Naive thymus-derived CD4-positive, alpha-beta T cell (primary cell): Measurements from ENCODE around the gene TMEM156. TPM values are rescaled to one million over a fixed set of nuclear protein-coding genes. Genes with fewer than 3 reads are reported as not detected.
"Not testable (repeated sequence)": the region's sequence is repeated elsewhere in the genome, so short reads cannot be mapped to it uniquely, and the experiment has no call there.

Experiments used
- ATAC-seq: fragments of 150-1000 bp; cut with Tn5 transposase; 2 replicates; pipeline ENCODE4 v1.10.0; 2021; ENCODE audit warnings: mild to moderate bottlenecking, moderate library complexity
- CTCF ChIA-PET: fragments of 350-600 bp; sonication (Branson Sonifier 250); formaldehyde crosslinking; loops from one replicate; lab custom pipeline; 2021; ENCODE audit warnings: antibody characterized with exemption; lab: Charles Lee
- POLR2A ChIA-PET: fragments of 350-600 bp; sonication (Branson Sonifier 250); formaldehyde crosslinking; loops from one replicate; lab custom pipeline; 2021; ENCODE audit warnings: antibody characterized with exemption, inconsistent platforms; lab: Charles Lee
- DNase-seq, 9 donors: peaks; one replicate each; pipeline versions ENCODE4 v3.0.0 to v3.0.0-alpha.2; 2020 to 2022; ENCODE audit warnings: mixed read lengths in 1 of 9
- H3K27ac ChIP-seq: one replicate; pipeline ENCODE4 v1.7.0; 2013; ENCODE audit warnings: mild to moderate bottlenecking, low read depth, low read length, moderate library complexity
- H3K27me3 ChIP-seq, 2 donors: one replicate each; pipeline ENCODE4 v1.7.0; 2013; ENCODE audit warnings: low read length in 2 of 2, mild to moderate bottlenecking in 2 of 2, moderate library complexity in 2 of 2; ENCODE audit not compliant: control insufficient read depth in 2 of 2, insufficient read depth in 2 of 2
- H3K36me3 ChIP-seq, 3 experiments: 1 replicate in 2 of 3; 2 replicates in 1 of 3; pipeline ENCODE4 v1.7.0; 2013; ENCODE audit warnings: low read length in 3 of 3, mild to moderate bottlenecking in 3 of 3, moderate library complexity in 1 of 3; ENCODE audit not compliant: insufficient read depth in 3 of 3, control insufficient read depth in 2 of 3
- H3K4me1 ChIP-seq, 2 donors: one replicate each; pipeline ENCODE4 v1.7.0; 2013; ENCODE audit warnings: low read length in 2 of 2, mild to moderate bottlenecking in 2 of 2, moderate library complexity in 1 of 2; ENCODE audit not compliant: control insufficient read depth in 2 of 2, insufficient read depth in 2 of 2
- H3K4me3 ChIP-seq: 2 replicates; pipeline ENCODE4 v1.7.0; 2013; ENCODE audit warnings: mild to moderate bottlenecking, low read length
- H3K9me3 ChIP-seq, 3 experiments: 1 replicate in 2 of 3; 2 replicates in 1 of 3; pipeline ENCODE4 v1.7.0; 2013; ENCODE audit warnings: low read length in 3 of 3; ENCODE audit not compliant: control insufficient read depth in 2 of 3
- H3K27ac Mint-ChIP-seq, 9 donors: one replicate each; pipeline ENCODE4 v1.8.0; 2020 to 2022; ENCODE audit warnings: mixed read lengths in 9 of 9, mild to moderate bottlenecking in 8 of 9, moderate library complexity in 5 of 9, inconsistent platforms in 2 of 9
- H3K27me3 Mint-ChIP-seq, 5 donors: one replicate each; pipeline ENCODE4 v1.8.0; 2021 to 2022; ENCODE audit warnings: mixed read lengths in 5 of 5, mild to moderate bottlenecking in 1 of 5
- H3K36me3 Mint-ChIP-seq, 5 donors: one replicate each; pipeline ENCODE4 v1.8.0; 2020 to 2022; ENCODE audit warnings: mixed read lengths in 5 of 5, mild to moderate bottlenecking in 3 of 5, inconsistent platforms in 1 of 5
- H3K4me1 Mint-ChIP-seq, 7 donors: one replicate each; pipeline ENCODE4 v1.8.0; 2020 to 2022; ENCODE audit warnings: mixed read lengths in 7 of 7, mild to moderate bottlenecking in 3 of 7, inconsistent platforms in 1 of 7
- H3K4me3 Mint-ChIP-seq, 10 donors: one replicate each; pipeline ENCODE4 v1.8.0; 2020 to 2022; ENCODE audit warnings: mild to moderate bottlenecking in 10 of 10, mixed read lengths in 10 of 10, moderate library complexity in 6 of 10, inconsistent platforms in 2 of 10
- H3K9me3 Mint-ChIP-seq, 11 donors: one replicate each; pipeline ENCODE4 v1.8.0; 2020 to 2022; ENCODE audit warnings: mixed read lengths in 11 of 11, mild to moderate bottlenecking in 4 of 11, inconsistent platforms in 1 of 11, moderate library complexity in 1 of 11
- intact Hi-C, 2 donors: fragments of 100-400 bp; cut with micrococcal nuclease; formaldehyde crosslinking; loops; one replicate each; pipeline ENCODE4 v1.15.1; 2023
- polyA plus RNA-seq, 2 donors: library from polyadenylated mRNA; unstranded; fragments of 300-500 nt; fragmentation: Illumina TruSeq; gene quantifications; one replicate each; pipeline ENCODE4 v1.2.3, GENCODE V29; 2021
- total RNA-seq, 6 experiments: library from RNA in 5 of 6; stranded (reverse) in 5 of 6; gene quantifications; 1 replicate in 5 of 6; 2 replicates in 1 of 6; pipeline ENCODE4 v1.2.3 and lab custom pipeline; 2021 to 2026

Gene TMEM156
- total and polyA plus RNA-seq, 7 experiments from 2014 or later = 8.6 to 37.0 (median 11.4) TPM

DNA sequence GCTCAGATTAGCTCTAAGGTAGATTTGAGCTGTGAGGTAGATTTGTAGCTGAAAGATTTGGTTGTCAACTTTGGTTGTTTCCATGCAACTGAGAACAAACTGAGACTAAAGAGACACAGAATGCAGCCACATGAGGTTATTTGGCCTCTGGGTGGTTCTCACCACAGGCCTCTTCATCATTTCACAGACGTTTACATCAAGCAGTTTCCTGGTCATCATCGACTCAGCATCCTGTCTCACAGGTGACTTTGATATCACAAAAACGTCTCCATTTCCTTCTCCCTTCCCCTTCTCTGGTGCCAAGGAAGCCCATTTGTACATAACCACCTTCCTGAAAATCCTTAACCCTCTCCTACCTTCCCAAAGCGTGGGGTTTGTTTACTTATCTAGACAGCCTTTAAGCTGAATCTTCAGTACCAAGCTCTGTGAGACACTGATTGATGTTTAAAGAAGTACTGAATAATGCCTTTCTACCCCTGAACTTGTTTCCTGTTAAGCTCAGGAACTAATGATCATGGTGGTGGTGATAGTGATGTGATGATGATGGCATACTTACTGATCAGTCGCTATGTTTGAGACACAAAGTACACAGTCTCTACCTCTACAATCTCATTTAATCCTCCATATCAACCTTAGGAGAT, 82.7 kb downstream of the TMEM156 start:
- Histone ChIP-seq H3K36me3 (no peaks in the 10 kb centered on the region), H3K27me3 (no peaks in the 10 kb centered on the region), H3K9me3 (no peaks in the 10 kb centered on the region), H3K4me3 (no peak overlapping the region), H3K27ac (no peak overlapping the region), H3K4me1 (peaks cover 6 to 9% of the 10 kb centered on the region in 2 donors)
- intact Hi-C loops = loop anchor here (1.0 to 5.0 kb wide), 6 partner anchors 8 to 95 kb away; partner anchors contain the start of gene TMEM156 (in 2 of the 2)
- POLR2A ChIA-PET = interaction anchor here (1.3 to 1.4 kb wide), 2 partner anchors 16 to 35 kb away, joined by 3 read pairs; no protein-coding TSS in a partner anchor
- H3K4me1 Mint-ChIP-seq = peaks cover 4 to 46% (median 19%) of the 10 kb centered on the region in 7 donors
- peak overlapping the region; percentile 25 to 99 (median 89) for H3K27ac Mint-ChIP-seq
- DNase-seq (peak in 8 of 9 donors; percentile 27 to 85 (median 68)), ATAC-seq (peak; percentile 90)
- peaks cover 0 to 6% (median 5%) of the 10 kb centered on the region in 5 donors for H3K27me3 Mint-ChIP-seq
- CTCF ChIA-PET = interaction anchor here (0.7 to 1.6 kb wide), 4 partner anchors 9 to 327 kb away, joined by 3 to 4 read pairs (median 4); no protein-coding TSS in a partner anchor
- peak overlapping the region in 6 of 10 donors; percentile 4 to 83 (median 54) for H3K4me3 Mint-ChIP-seq
- H3K9me3 Mint-ChIP-seq = no peaks in the 10 kb centered on the region
- H3K36me3 Mint-ChIP-seq = peaks cover 0 to 6% (median 0%) of the 10 kb centered on the region in 5 donors

- H3K27ac Mint-ChIP-seq = peak overlapping the region in 5 of 9 donors; percentile 25 to 99 (median 91)
- Histone ChIP-seq H3K4me3 (no peak overlapping the region), H3K9me3 (no peaks in the 10 kb centered on the region), H3K36me3 (no peaks in the 10 kb centered on the region), H3K27me3 (no peaks in the 10 kb centered on the region), H3K4me1 (peaks cover 6 to 9% of the 10 kb centered on the region in 2 donors), H3K27ac (no peak overlapping the region)
- peaks cover 0 to 3% (median 1%) of the 10 kb centered on the region in 5 donors for H3K27me3 Mint-ChIP-seq
- no peaks in the 10 kb centered on the region for H3K9me3 Mint-ChIP-seq
- intact Hi-C loops = loop anchor here (2.0 to 5.0 kb wide), 3 partner anchors 34 to 84 kb away; partner anchors contain the start of gene TMEM156 (in 1 of the 2)
- no peak overlapping the region for H3K4me3 Mint-ChIP-seq
- CTCF ChIA-PET = interaction anchor here (1.6 kb wide), 1 partner anchor 186 kb away, joined by 4 read pairs; no protein-coding TSS in a partner anchor
- DNase-seq (no peak), ATAC-seq (no peak)
- POLR2A ChIA-PET = interaction anchor here (1.0 kb wide), 1 partner anchor 31 kb away, joined by 3 read pairs; no protein-coding TSS in a partner anchor
- H3K36me3 Mint-ChIP-seq = peaks cover 0 to 4% (median 0%) of the 10 kb centered on the region in 5 donors
- H3K4me1 Mint-ChIP-seq = peaks cover 4 to 44% (median 19%) of the 10 kb centered on the region in 7 donors
These were observed 83.7 kb downstream of the TMEM156 start for GRCh38 chr4:38948551-38948950.

DNA sequence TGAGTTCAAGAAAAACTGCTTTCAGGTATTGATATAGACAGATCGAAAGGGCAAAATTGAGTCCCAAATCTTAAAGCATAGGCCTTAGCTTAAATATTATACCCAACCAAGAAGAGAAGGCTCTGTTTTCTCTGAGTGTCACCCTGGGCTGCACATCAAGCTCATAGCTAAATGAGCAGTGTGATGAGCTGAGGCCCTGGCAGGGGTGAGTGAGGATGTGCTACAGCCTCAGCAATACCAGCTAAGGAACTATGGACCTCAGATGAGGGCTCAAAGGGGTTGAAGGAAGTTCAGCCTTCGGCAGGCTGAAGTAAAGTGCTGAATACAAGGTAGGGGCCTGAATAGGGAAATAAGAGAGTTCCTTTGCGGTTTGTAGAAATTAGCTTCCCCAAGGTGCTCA, 85.3 kb downstream of the TMEM156 start:
- intact Hi-C loops = loop anchor here in 1 of 2 donors (5.0 kb wide), 1 partner anchor 85 kb away; the partner anchor contains the start of gene TMEM156
- no peak for DNase-seq
- Histone ChIP-seq H3K9me3 (no peaks in the 10 kb centered on the region), H3K27ac (no peak overlapping the region), H3K36me3 (no peaks in the 10 kb centered on the region), H3K27me3 (no peaks in the 10 kb centered on the region), H3K4me3 (no peak overlapping the region), H3K4me1 (peaks cover 6 to 9% of the 10 kb centered on the region in 2 donors)
- no peak for ATAC-seq
- POLR2A ChIA-PET = interaction anchor here (1.6 kb wide), 1 partner anchor 111 kb away, joined by 3 read pairs; no protein-coding TSS in a partner anchor
- H3K4me1 Mint-ChIP-seq = peaks cover 4 to 42% (median 19%) of the 10 kb centered on the region in 7 donors
- H3K9me3 Mint-ChIP-seq = no peaks in the 10 kb centered on the region
- CTCF ChIA-PET = no interaction called here
- H3K27me3 Mint-ChIP-seq = no peaks in the 10 kb centered on the region
- H3K36me3 Mint-ChIP-seq = peaks cover 0 to 4% (median 0%) of the 10 kb centered on the region in 5 donors
- peak overlapping the region in 1 of 9 donors; percentile 49 for H3K27ac Mint-ChIP-seq
- H3K4me3 Mint-ChIP-seq = no peak overlapping the region

GRCh38 chr4:38944440-38944839, 87.8 kb downstream of the TMEM156 start:
- H3K27me3 Mint-ChIP-seq = no peaks in the 10 kb centered on the region
- intact Hi-C loops = no loop called here
- no peak overlapping the region for H3K4me3 Mint-ChIP-seq
- CTCF ChIA-PET = no interaction called here
- no peak overlapping the region for H3K27ac ChIP-seq
- no peaks in the 10 kb centered on the region for H3K27me3 ChIP-seq
- DNase-seq (no peak), ATAC-seq (no peak)
- no peaks in the 10 kb centered on the region for H3K9me3 ChIP-seq
- H3K36me3 ChIP-seq = no peaks in the 10 kb centered on the region
- no peak overlapping the region for H3K27ac Mint-ChIP-seq
- peaks cover under 1 to 32% (median 8%) of the 10 kb centered on the region in 7 donors for H3K4me1 Mint-ChIP-seq
- peaks cover 0 to 4% (median 0%) of the 10 kb centered on the region in 5 donors for H3K36me3 Mint-ChIP-seq
- H3K9me3 Mint-ChIP-seq = no peaks in the 10 kb centered on the region
- H3K4me3 ChIP-seq = no peak overlapping the region
- peaks cover under 1 to 7% of the 10 kb centered on the region in 2 donors for H3K4me1 ChIP-seq
- POLR2A ChIA-PET = no interaction called here

- Mint-ChIP-seq H3K4me1 (peaks cover 0 to 26% (median 0%) of the 10 kb centered on the region in 7 donors), H3K9me3 (no peaks in the 10 kb centered on the region), H3K27ac (no peak overlapping the region), H3K4me3 (no peak overlapping the region), H3K36me3 (peaks cover 0 to 5% (median 0%) of the 10 kb centered on the region in 5 donors), H3K27me3 (no peaks in the 10 kb centered on the region)
- CTCF ChIA-PET = no interaction called here
- POLR2A ChIA-PET = no interaction called here
- DNase-seq (no peak), ATAC-seq (no peak)
- Histone ChIP-seq H3K4me3 (no peak overlapping the region), H3K4me1 (no peaks in the 10 kb centered on the region), H3K36me3 (no peaks in the 10 kb centered on the region), H3K27me3 (no peaks in the 10 kb centered on the region), H3K27ac (no peak overlapping the region), H3K9me3 (no peaks in the 10 kb centered on the region)
- intact Hi-C loops = no loop called here
These were observed 88.9 kb downstream of the TMEM156 start for GRCh38 chr4:38943343-38943742.

DNA sequence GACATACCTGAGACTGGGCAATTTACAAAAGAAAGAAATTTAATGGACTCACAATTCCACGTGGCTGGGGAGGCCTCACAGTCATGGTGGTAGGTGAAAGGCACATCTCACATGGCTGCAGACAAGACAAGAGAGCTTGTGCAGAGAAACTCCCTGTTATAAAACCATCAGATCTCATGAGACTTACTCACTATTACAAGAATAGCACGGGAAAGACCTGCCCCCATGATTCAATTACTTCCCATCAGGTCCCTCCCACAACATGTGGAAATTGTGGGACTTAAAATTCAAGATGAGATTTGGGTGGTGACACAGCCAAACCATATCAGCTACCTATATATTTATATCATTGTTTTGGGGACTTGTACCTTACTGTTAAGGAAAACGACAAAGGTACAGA, 90.3 kb downstream of the TMEM156 start:
- H3K4me3 ChIP-seq, H3K27me3 ChIP-seq, POLR2A ChIA-PET, H3K9me3 ChIP-seq, H3K36me3 Mint-ChIP-seq, intact Hi-C loops, H3K36me3 ChIP-seq, ATAC-seq, DNase-seq, H3K27ac ChIP-seq, H3K9me3 Mint-ChIP-seq, H3K4me1 ChIP-seq, H3K27me3 Mint-ChIP-seq, H3K4me3 Mint-ChIP-seq: not testable (repeated sequence)
- Mint-ChIP-seq H3K27ac (peak overlapping the region in 1 of 9 donors; percentile 27), H3K4me1 (peaks cover 0 to 22% (median 0%) of the 10 kb centered on the region in 7 donors)
- CTCF ChIA-PET = interaction anchor here (0.6 to 1.4 kb wide), 2 partner anchors 104 to 192 kb away, joined by 3 to 5 read pairs; no protein-coding TSS in a partner anchor
